HepG2 (cell line): Measurements from ENCODE around the gene SMKR1.

Experiments used
- CTCF ChIP-seq: sonication (generic); formaldehyde crosslinking; IDR thresholded peaks from 2 replicates; pipeline ENCODE4 v1.5.0; 2020; ENCODE audit warnings: mild to moderate bottlenecking, missing genetic modification reagents, moderate library complexity
- JUNB ChIP-seq: sonication (generic); formaldehyde crosslinking; IDR thresholded peaks from 2 replicates; pipeline ENCODE4 v1.8.0; 2022; ENCODE audit warnings: missing genetic modification reagents, mild to moderate bottlenecking, borderline replicate concordance
- JUND ChIP-seq: sonication (generic); formaldehyde crosslinking; IDR thresholded peaks from 2 replicates; pipeline ENCODE4 v1.8.0; 2022; ENCODE audit warnings: mild to moderate bottlenecking, missing genetic modification reagents
- KDM1A ChIP-seq: IDR thresholded peaks from 2 replicates; pipeline ENCODE4 v1.6.1; 2016; ENCODE audit warnings: missing compliant biosample characterization
- MTA3 ChIP-seq: sonication (generic); formaldehyde crosslinking; IDR thresholded peaks from 2 replicates; pipeline ENCODE4 v1.4.0; 2020; ENCODE audit warnings: missing genetic modification reagents
- NBN ChIP-seq: fragments of 450-650 bp; conservative IDR thresholded peaks from 2 replicates; pipeline ENCODE4 v1.6.1; 2017
- NFYB ChIP-seq: sonication (generic); formaldehyde crosslinking; IDR thresholded peaks from 2 replicates; pipeline ENCODE4 v1.4.0; 2020; ENCODE audit warnings: missing genetic modification reagents
- NR2F1 ChIP-seq, 2 experiments: fragments of 450-650 bp in 1 of 2; formaldehyde crosslinking in 1 of 2; IDR thresholded peaks; 2 replicates each; pipeline versions ENCODE4 v1.5.0 to v1.6.1; 2016 to 2020; ENCODE audit warnings: mild to moderate bottlenecking in 1 of 2, missing compliant biosample characterization in 1 of 2, missing genetic modification reagents in 1 of 2, moderate library complexity in 1 of 2
- RAD21 ChIP-seq: fragments of 450-650 bp; formaldehyde crosslinking; IDR thresholded peaks from 2 replicates; pipeline ENCODE4 v1.5.0; 2020; ENCODE audit warnings: mild to moderate bottlenecking
- SOX13 ChIP-seq, 3 experiments: fragments of 450-650 bp in 1 of 3; sonication (generic) in 1 of 3; formaldehyde crosslinking in 1 of 3; IDR thresholded peaks in 2 of 3; conservative IDR thresholded peaks in 1 of 3; 2 replicates each; pipeline versions ENCODE4 v1.5.0 to v1.6.1; 2016 to 2020; ENCODE audit warnings: antibody characterized with exemption in 1 of 3, mild to moderate bottlenecking in 1 of 3, missing compliant biosample characterization in 1 of 3, missing genetic modification reagents in 1 of 3, moderate library complexity in 1 of 3
- ZNF503 ChIP-seq: sonication (generic); formaldehyde crosslinking; IDR thresholded peaks from 2 replicates; pipeline ENCODE4 v1.4.0; 2020; ENCODE audit warnings: missing genetic modification reagents
- ZNF776 ChIP-seq: sonication (generic); formaldehyde crosslinking; IDR thresholded peaks from 2 replicates; pipeline ENCODE4 v1.4.0; 2020; ENCODE audit warnings: mild to moderate bottlenecking, missing genetic modification reagents
- TF ChIP-seq, protein P1 (sequence below): sonication (generic); formaldehyde crosslinking; IDR thresholded peaks from 2 replicates; pipeline ENCODE4 v1.4.0; 2020; ENCODE audit warnings: missing genetic modification reagents

DNA sequence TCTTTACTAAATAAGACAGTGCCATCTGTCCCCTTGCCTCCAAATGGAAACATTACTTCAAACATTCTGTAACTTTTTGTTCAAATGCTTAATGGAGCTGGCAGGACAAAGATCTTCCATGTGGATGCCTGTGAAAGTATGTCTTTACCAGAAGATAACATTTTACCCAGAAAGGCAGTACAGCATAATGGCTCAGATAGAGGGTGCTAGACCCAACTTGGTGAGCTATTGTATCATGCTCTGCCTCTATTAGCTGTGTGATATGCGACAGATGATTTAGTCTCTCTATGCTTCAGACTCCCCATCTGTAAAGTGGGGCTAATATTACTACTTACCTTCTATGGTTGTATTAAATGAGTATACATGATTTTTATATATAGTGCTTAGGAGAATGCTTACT lies 8.8 kb upstream of the SMKR1 start:
- no peak for TF ChIP-seq JUND
- TF ChIP-seq NBN: no peak
- no peak for TF ChIP-seq CTCF (CRISPR knock-in tag)
- TF ChIP-seq NFYB (CRISPR knock-in tag): no peak
- TF ChIP-seq SOX13 (IDR thresholded peaks at IDR 0.05): no peak
- no peak for TF ChIP-seq SOX13 (CRISPR knock-in tag; conservative IDR thresholded peaks at IDR 0.05 in 1 of 2, IDR thresholded peaks at IDR 0.05 in 1 of 2)
- no peak for TF ChIP-seq MTA3
- TF ChIP-seq JUNB: no peak
- TF ChIP-seq ZNF776: no peak
- TF ChIP-seq, protein P1, sequence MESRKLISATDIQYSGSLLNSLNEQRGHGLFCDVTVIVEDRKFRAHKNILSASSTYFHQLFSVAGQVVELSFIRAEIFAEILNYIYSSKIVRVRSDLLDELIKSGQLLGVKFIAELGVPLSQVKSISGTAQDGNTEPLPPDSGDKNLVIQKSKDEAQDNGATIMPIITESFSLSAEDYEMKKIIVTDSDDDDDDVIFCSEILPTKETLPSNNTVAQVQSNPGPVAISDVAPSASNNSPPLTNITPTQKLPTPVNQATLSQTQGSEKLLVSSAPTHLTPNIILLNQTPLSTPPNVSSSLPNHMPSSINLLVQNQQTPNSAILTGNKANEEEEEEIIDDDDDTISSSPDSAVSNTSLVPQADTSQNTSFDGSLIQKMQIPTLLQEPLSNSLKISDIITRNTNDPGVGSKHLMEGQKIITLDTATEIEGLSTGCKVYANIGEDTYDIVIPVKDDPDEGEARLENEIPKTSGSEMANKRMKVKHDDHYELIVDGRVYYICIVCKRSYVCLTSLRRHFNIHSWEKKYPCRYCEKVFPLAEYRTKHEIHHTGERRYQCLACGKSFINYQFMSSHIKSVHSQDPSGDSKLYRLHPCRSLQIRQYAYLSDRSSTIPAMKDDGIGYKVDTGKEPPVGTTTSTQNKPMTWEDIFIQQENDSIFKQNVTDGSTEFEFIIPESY (CRISPR knock-in tag): no peak
- TF ChIP-seq NR2F1 (CRISPR knock-in tag; IDR thresholded peaks at IDR 0.05): no peak
- no peak for TF ChIP-seq ZNF503 (CRISPR knock-in tag)
- TF ChIP-seq RAD21 (CRISPR knock-in tag): no peak
- TF ChIP-seq KDM1A: no peak
